Activated CD4-positive, CD25-positive, alpha-beta regulatory T cell (primary cell): ENCODE results near the gene ARHGAP32.
"Not testable (repeated sequence)": the region's sequence is repeated elsewhere in the genome, so short reads cannot be mapped to it uniquely, and the experiment has no call there.

Experiments used
- DNase-seq, 4 experiments: peaks; one replicate each; lab custom pipeline; 2025; lab: John Stamatoyannopoulos, UW

ARHGAP32 gene

GRCh38 chr11:129021295-129021694 lies 170.8 kb downstream of the ARHGAP32 start:
- no peak for DNase-seq

- no peak for DNase-seq
Measured at GRCh38 chr11:129018991-129019390, 173.1 kb downstream of the ARHGAP32 start.

- DNase-seq = no peak
Measured at GRCh38 chr11:129018126-129018525, 174.0 kb downstream of the ARHGAP32 start.

GRCh38 chr11:129013737-129014475 lies 178.2 kb downstream of the ARHGAP32 start:
- DNase-seq = no peak

GRCh38 chr11:129012880-129013279 lies 179.2 kb downstream of the ARHGAP32 start:
- no peak for DNase-seq

- no peak for DNase-seq
Measured at GRCh38 chr11:129006161-129006560, 186.0 kb downstream of the ARHGAP32 start.

GRCh38 chr11:128999165-128999564 lies 193.0 kb downstream of the ARHGAP32 start:
- not testable (repeated sequence) for DNase-seq

GRCh38 chr11:128988242-128988970 lies 203.7 kb downstream of the ARHGAP32 start:
- no peak for DNase-seq

- no peak for DNase-seq
Measured at GRCh38 chr11:128985880-128986279, 206.2 kb downstream of the ARHGAP32 start.

- no peak for DNase-seq
Measured at GRCh38 chr11:128983023-128983422, 209.1 kb downstream of the ARHGAP32 start.

GRCh38 chr11:128981254-128981653 lies 210.9 kb downstream of the ARHGAP32 start:
- no peak for DNase-seq

GRCh38 chr11:128970598-128971190 lies 221.4 kb downstream of the ARHGAP32 start:
- DNase-seq = no peak

- DNase-seq = no peak
Measured at GRCh38 chr11:128968916-128969315, 223.2 kb downstream of the ARHGAP32 start.

GRCh38 chr11:128967578-128967977 lies 224.5 kb downstream of the ARHGAP32 start:
- DNase-seq = no peak

- DNase-seq = no peak
Measured at GRCh38 chr11:128965485-128965884, 226.6 kb downstream of the ARHGAP32 start.

GRCh38 chr11:128964463-128964930 lies 227.6 kb downstream of the ARHGAP32 start:
- DNase-seq = no peak

- no peak for DNase-seq
Measured at GRCh38 chr11:128963744-128964325, 228.3 kb downstream of the ARHGAP32 start.

GRCh38 chr11:128962896-128963295 lies 229.2 kb downstream of the ARHGAP32 start:
- DNase-seq = no peak

- DNase-seq = no peak
Measured at GRCh38 chr11:128961645-128962044, 230.5 kb downstream of the ARHGAP32 start.

GRCh38 chr11:128957202-128957482 lies 235.0 kb downstream of the ARHGAP32 start:
- no peak for DNase-seq

- no peak for DNase-seq
Measured at GRCh38 chr11:128956401-128957201, 235.5 kb downstream of the ARHGAP32 start.

- no peak for DNase-seq
Measured at GRCh38 chr11:128955636-128956035, 236.5 kb downstream of the ARHGAP32 start.
